ENCODE results near the gene KLHL1.
A peak's percentile ranks its signal among the peaks of the same experiment; 100 is the strongest.

The KLHL1 gene

GRCh38 chr13:69857183-69857821, 250.9 kb downstream of the KLHL1 start:
- DNase-seq: peak; percentile 47 to 66 (median 62)

DNA sequence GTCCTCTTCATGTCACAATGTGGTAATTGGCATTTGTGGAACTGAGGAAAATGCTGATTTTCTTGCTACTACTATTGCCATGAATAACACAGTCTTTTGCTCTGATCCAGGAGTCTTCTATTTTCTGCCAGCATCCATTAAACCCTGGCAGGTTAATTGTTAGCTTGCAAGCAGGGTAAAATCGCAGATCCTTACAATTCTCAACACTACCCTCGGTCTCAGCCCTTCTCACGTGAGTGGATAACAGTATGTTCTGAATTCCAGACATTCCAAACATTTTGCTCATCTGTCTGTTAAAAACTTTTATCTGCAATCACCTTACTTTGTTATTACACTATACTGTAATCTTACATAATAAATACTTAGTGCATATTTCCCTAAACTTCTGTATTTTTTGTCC, 251.9 kb downstream of the KLHL1 start:
- DNase-seq: no peak

DNA sequence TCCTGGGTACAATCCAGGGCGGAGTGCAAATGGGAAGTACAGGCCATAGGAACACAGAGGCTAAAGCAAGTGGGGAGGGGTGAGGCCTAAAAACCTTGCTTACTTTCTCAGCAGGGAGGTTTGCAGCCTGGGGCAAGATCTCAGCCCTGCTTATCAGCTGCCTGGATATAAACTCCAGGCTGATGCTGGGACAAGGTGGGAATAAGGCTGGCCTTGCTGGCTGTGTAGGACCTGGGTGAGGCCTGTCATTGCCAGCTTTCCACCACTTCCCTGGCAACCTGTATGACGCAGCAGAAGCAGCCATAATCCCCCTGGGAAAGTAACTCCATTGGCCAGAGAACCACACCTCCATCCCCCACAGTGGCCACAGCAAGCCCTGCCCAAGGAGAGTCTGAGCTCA, 279.7 kb downstream of the KLHL1 start:
- no peak for DNase-seq

- DNase-seq: no peak
These were observed 288.1 kb downstream of the KLHL1 start for GRCh38 chr13:69820180-69820579.

GRCh38 chr13:69817333-69817869, 290.9 kb downstream of the KLHL1 start:
- DNase-seq: no peak

DNA sequence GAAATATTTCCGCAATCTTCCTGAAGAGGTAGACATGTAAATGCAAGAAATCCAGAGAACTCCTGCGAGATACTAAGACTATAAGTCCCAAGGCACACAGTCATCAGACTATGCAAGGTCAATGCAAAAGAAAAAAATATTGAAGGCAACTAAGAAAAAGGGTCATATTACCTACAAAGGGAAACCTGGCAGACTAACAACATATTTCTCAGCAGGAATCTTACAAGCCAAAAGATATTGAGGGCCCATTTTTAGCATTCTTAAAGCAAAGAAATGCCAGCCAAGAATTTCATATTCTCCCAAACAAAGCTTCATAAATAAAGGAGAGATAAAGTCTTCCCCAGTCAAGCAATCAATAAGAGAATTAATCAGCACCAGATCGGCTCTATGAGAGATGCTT, 299.1 kb downstream of the KLHL1 start:
- DNase-seq: no peak

GRCh38 chr13:69796256-69796655, 312.0 kb downstream of the KLHL1 start:
- DNase-seq: no peak

GRCh38 chr13:69793783-69794453, 314.3 kb downstream of the KLHL1 start:
- DNase-seq: no peak

DNA sequence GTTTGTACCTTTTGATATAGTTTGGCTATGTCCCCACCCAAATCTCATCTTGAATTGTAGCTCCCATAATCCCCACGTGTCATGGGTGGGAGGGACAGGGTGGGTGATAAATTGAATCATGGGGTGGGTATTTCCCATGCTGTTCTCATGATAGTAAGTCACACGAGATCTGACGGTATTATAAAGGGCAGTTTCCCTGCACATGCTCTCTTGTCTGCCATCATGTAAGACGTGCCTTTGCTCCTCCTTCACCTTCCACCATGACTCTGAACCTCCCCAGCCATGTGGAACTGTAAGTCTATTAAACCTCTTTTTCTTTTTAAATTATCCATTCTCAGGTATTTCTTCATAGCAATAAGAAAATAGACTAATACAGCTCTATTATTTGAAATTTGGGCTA, 331.3 kb downstream of the KLHL1 start:
- no peak for DNase-seq

DNA sequence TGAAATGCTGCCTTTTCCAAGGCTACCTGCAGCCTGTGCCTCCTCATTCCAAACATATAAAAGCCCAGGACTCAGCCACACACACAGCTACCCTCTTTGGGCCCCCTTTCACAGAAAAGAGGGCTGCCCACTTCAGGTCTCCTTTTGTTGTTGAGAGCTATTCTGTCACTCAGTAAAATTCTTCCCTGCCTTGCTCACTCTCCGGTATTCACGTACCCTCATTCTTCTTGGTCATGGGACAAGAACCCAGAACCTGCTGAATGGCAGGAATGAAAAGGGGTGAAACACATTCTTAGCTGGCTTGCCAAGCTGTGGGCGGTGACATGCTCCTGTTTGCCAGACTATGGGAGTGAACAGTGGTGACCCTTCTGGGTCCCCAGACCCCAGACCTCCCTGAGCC, 338.6 kb downstream of the KLHL1 start:
- no peak for DNase-seq

DNA sequence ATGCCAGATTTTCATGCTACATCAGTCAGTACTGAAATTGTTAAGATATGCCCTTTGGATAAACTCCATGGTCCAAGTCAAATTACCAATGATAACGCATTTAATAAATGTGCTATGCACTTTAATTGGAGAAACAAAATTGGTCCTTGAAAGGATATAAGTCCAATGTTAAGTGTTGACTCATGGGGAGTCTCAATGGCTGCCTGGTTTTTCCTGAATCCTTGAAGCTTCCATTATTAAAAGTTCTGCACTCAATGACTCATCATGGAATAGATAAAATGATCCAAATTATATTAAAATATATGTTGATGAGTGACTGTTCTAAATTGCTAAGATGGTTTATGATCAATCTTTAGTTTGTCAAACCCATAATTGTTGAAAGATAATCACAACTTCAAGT, 346.7 kb downstream of the KLHL1 start:
- DNase-seq: no peak

DNA sequence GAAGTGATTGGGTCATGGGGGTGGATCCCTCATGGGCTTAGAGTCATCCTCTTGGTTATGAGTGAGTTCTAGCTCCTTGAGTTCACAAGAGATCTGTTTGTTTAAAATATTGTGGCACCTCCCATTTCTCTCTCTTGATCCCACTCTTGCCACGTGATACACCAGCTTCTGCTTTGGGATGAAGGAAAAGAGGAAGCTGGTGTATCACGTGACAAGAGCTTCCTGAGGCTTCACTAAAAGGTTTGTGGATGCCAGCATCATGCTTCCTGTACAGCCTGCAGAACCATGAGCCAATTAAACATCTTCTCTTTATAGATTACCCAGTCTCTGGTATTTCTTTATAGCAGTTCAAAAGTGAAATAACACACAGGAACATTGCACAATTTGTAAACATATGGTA, 353.2 kb downstream of the KLHL1 start:
- no peak for DNase-seq

GRCh38 chr13:69751259-69751658, 357.0 kb downstream of the KLHL1 start:
- DNase-seq: no peak

GRCh38 chr13:69737129-69737935, 370.9 kb downstream of the KLHL1 start:
- no peak for DNase-seq

DNA sequence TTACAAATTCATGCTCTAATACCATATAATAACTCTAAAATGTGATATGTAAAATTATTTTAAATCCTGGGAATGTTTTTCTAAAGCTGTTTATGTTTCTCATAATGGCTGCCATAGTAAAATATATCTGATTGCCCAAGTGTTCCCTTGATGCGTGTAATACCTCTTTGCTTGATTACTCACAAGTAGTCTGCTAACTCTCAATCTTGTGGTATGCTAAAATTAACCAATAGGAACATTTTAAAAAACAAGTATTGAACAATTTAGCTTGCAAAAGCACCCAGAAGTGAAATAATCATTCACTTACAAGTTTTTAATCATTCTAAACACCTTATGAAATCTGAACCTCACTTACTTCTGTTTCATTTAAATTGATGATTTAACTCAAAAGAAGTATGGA, 386.6 kb downstream of the KLHL1 start:
- no peak for DNase-seq

- no peak for DNase-seq
These were observed 387.8 kb downstream of the KLHL1 start for GRCh38 chr13:69720278-69720983.

GRCh38 chr13:69706807-69707206, 401.4 kb downstream of the KLHL1 start:
- DNase-seq: no peak

- no peak for DNase-seq
These were observed 403.9 kb downstream of the KLHL1 start for GRCh38 chr13:69704311-69704710.

- no peak for DNase-seq
These were observed 417.3 kb downstream of the KLHL1 start for GRCh38 chr13:69690999-69691398.

GRCh38 chr13:69683921-69684686, 424.1 kb downstream of the KLHL1 start:
- no peak for DNase-seq

DNA sequence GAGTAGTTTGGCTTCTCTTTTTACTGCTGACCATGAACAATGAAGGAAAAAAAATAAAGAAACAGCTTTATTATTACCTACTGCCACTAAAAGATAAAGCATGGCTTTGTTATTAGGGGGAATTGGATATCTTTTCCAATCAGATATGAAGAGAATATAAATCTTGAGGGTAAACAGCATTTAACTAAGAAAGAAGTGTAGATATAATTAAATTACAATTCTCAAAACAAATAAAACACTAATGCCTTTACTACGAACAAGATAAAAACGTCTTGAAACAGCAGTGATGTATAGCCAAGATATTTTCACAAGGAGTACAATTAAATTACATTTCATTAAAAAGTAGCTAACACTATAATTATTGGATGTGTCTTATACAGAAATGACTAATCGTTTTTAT, 426.5 kb downstream of the KLHL1 start:
- no peak for DNase-seq

DNA sequence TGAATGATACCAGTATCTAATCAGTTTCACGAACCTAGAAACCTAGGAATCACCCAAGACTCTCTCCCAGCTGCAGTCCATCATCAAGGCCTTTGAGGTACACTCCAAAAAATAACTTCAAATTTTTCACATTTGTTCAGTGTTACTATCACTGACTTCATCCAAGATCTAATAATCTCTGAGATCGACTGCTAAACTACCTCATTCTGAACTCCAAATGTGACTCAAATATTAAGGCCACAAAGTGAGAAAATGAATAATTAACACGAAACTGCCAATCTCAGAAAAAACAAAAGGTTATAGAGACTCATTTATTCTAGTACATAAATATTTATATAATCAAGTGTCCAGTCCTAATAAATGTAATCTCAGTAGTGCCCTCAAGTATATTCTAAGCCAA, 430.9 kb downstream of the KLHL1 start:
- DNase-seq: no peak
